VCaP (cell line): ENCODE data around the gene CELSR1.
A peak's percentile ranks its signal among the peaks of the same experiment; 100 is the strongest.

ENCODE experiments used
- H3K27ac ChIP-seq: fragments of 450-650 bp; 2 replicates; pipeline ENCODE4 v1.5.1; 2017
- TF ChIP-seq, protein P1 (sequence below): fragments of 450-650 bp; conservative IDR thresholded peaks from 2 replicates; pipeline ENCODE4 v1.5.1; 2017; ENCODE audit warnings: mild to moderate bottlenecking, moderate library complexity

Gene CELSR1

DNA sequence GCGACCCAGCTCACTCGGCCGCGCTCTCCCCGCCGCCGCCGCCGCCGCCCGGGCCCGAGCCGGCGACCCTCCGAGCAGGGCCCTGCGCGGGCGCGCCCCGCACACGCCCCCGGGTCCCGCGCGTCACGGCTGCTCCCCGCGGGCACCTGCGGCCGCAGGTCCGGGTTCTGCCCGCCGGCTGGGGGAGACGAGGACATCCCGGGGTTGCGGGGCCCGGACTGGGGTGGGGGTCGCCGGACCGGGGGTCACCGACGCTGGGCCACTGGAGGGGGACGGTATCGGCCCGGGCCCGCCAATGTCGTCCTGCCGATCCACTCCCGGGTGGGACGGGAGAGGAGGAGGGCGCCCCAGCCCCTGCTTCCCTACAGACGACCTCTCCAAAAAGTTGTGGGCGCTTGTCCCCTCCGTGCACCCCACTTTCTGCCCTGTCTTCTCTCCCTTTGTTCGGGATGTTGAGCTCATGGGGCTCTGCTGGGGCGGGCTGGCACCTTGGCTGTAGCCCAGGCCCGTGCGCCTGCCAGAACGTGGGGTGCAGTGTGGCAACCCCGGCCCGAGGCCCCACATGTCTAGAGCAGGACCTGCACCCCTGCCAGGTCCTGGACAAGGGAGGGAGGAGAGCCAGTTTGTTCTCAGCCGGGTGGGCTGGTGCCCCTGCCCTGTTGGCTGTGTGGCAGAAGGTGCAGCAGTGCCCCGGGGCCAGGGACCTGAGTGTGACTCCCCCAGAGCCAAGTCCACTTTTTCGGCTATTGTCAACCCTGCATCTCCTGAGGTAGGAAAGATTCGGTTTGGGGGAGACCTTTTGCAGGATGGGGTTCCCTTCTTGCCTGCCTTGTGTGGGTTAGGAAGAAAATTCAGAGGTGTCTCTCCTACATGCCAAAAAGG is 40.2 kb upstream of the CELSR1 start:
- H3K27ac ChIP-seq: peak overlapping the region; percentile 59; the same call in 1 of the 2 replicates
- TF ChIP-seq, protein P1, sequence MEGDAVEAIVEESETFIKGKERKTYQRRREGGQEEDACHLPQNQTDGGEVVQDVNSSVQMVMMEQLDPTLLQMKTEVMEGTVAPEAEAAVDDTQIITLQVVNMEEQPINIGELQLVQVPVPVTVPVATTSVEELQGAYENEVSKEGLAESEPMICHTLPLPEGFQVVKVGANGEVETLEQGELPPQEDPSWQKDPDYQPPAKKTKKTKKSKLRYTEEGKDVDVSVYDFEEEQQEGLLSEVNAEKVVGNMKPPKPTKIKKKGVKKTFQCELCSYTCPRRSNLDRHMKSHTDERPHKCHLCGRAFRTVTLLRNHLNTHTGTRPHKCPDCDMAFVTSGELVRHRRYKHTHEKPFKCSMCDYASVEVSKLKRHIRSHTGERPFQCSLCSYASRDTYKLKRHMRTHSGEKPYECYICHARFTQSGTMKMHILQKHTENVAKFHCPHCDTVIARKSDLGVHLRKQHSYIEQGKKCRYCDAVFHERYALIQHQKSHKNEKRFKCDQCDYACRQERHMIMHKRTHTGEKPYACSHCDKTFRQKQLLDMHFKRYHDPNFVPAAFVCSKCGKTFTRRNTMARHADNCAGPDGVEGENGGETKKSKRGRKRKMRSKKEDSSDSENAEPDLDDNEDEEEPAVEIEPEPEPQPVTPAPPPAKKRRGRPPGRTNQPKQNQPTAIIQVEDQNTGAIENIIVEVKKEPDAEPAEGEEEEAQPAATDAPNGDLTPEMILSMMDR: no peak

DNA sequence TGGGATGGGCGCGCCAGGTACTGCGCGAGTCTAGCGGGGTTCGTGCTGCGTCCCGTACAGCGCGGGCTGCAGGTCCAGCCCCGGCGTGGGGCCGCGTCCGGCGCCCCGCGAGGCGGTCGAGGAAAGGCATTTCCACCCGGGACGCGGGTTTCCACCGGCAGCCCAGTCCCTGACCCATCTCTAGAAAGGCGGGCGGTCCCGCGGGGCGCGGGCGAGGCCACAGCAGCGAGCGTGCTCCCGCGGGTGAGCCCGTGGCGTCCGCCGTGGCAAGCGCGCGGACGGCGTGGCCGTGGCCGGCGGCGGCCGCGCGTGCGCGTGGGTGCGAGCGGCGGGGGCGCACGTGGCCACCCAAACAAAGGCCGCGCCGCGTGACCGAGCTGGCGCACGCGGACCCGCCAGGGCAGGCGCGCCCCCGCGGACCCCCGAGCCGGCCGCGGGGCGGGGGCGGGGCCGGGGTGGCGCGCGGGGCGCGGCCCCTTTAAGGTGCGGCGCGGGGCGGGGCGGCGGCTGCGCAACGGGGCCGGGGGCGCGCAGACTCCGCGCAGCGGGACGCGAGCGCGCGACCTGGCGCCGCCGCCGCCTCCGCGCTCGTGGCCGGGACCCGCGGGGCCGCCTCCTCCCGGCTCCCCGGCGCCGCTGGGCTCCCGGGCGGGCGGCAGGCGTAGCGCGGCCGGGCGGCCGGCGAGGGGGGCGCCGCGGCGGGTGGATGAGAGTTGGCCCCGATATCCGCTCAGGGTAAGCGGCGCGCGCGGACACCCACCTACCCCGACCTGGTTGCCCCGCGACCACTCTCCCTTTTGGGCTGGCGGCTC is 39.3 kb upstream of the CELSR1 start:
- TF ChIP-seq, protein P1: no peak
- peak overlapping the region; percentile 59; the same call in 1 of the 2 replicates for H3K27ac ChIP-seq

DNA sequence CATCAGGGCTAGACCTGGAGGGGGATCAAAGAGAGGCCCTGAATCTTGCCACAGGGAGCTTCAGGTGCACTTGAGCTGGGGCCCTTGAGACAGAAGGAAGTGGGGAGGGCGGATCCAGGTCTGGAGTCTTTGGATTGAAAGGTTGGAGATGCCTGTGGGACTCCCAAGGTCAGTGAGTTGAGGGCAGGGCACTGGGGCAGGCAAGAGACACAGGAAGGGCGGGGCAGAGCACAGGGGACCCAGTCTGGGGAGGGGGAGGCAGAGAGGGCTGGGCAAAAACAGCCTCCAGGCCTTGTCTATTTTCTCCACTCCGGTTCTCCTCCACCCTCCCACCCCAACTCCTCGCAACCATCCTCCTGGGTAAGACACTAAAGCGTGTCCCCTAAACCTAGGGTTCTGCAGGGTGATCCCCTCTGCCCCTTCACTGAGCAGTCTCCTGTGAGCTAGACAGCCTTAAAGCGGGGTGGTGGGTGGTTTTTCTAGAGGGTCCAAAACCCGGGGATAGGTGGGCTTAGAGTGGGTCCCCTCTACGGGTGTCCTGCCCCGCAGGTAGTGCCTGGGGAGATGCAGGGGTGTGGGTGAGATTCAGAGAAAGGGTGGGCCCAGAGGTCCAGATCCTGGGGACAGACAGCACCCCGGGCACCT is 38.6 kb upstream of the CELSR1 start:
- TF ChIP-seq, protein P1: no peak
- peak overlapping the region; percentile 59; the same call in 1 of the 2 replicates for H3K27ac ChIP-seq

DNA sequence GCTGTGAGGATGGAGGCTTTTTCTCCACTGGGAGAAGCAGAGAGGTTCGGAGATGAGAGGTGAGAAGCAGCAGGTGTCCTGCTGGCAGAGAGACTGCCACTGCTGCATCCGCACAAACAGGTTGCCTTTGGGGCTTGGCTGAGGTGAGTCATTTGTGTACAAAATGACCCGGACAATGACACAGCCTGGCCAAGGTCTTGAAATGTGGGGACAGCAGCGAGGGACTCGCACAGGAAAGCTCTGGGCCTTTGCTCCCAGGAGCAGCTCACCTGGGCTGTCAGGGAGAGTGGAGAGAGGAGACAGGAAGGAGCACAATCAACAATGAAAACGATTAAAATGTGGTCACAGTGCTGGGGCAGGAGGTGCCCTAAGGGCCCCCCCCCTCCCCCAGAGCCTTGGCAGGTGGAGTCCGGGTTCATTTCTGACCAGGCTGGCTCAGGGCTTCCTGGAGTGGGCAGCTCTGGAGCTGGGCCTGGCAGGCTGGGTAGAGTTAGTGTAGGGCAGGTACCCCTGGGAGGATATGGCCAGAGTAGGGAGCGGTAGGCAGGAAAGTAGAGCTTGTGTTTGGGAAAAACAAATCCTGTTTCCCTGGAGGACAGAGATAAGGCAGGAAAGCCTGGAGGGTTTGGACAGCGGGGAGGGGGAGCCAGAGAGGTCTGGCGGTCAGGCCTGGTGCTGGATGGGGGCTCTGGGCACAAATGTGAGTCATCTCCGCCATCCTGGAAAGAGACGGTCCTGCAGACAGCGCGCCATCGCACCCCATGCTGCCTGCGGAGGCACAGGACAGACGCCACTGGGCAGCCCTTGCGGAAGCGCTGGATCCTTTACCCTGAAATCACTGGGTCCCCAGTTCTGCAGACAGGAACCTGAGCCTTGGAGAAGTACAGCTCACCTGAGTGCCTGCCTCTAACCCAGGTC is 37.8 kb upstream of the CELSR1 start:
- TF ChIP-seq, protein P1: no peak
- H3K27ac ChIP-seq: no peak overlapping the region

DNA sequence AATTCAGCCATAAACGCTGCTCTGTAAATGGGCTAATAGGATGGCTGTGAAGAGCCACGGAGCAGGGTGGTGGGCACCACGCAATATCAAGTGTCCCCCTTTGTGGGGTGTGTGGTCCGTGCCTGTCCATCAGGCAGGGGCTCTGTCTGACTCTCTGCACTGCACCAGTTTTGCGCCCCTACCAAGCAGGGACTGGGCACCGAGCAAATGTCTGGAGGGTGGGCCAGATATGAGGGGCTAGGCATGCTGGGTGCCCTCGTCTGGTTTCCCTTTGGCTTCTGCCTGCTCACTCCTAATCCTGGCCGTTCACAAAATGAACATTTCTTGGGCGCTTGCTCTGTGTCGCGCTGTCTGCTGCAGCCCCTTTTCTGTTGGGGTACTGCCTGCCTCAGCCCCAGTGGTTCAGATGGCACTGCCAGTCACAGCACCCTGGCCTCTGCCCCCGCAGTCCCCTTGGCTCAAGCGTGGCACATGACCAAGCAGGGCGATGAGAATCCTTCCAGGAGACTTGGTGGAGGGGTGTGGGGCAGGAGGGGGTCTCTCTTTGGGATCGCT is 37.1 kb upstream of the CELSR1 start:
- TF ChIP-seq, protein P1: no peak

DNA sequence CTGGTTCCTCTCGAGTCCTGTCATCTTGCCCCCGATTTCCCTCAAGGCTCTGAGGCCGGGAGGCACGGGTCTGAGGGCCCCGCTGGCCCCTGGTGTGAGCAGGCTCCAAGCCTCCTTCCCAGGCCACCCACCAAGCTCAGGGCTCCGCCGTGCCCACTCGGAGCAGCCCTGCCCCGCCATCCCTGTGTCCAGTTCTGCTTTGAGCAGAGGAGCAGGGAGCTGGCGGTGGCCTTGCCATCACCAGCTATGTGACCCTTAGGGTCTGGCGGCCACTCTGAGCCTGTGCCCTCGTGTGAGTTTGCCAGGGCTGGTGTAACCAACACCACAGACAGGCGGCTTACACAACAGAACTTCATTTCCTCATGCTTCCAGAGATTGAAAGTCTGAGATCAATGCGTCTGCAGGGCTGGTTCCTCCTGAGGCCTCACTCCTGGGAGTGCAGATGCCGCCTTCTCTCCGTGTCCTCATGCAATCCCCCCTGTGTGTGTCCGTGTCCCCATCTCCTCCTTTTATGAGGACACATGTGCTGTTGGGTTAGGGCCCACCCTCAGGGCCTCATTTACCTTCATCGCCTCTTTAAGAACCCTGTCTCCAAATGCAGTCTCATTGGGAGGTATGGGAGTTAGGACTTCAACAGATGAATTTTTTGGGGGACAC is 36.5 kb upstream of the CELSR1 start:
- H3K27ac ChIP-seq: no peak overlapping the region
- TF ChIP-seq, protein P1: no peak

More for the DNA sequence above, 37.1 kb upstream of the CELSR1 start:
- H3K27ac ChIP-seq: no peak overlapping the region
